ENCODE results near the gene NHSL2. TPM values are rescaled to one million over a fixed set of nuclear protein-coding genes. Genes with fewer than 3 reads are reported as not detected.

NHSL2 gene
- total and polyA plus RNA-seq, 4 donors = 1.4 to 9.9 (median 4.7) TPM

GRCh38 chrX:71927040-71927439 lies 16.4 kb downstream of the NHSL2 start:
- 74 to 85% methylated on average over 7 of the region's 7 CpGs for WGBS, 2 donors
- H3K27ac ChIP-seq (ENCODE audit: low read depth in 1 of 2, low read length in 1 of 2) = peak overlapping the region in 1 of 2 donors; percentile 44
- H3K9ac ChIP-seq (ENCODE audit: insufficient read depth in 1 of 2, low read length in 2 of 2) = no peak overlapping the region
- no peaks in the 10 kb centered on the region for H3K9me3 ChIP-seq (ENCODE audit: control insufficient read depth in 4 of 4, insufficient read depth in 3 of 4, low read length in 3 of 4)
- ATAC-seq (ENCODE audit: insufficient read depth, low FRiP score) (no peak), DNase-seq (no peak)
- no peaks in the 10 kb centered on the region for H3K36me3 ChIP-seq (ENCODE audit: control insufficient read depth in 4 of 4, insufficient read depth in 4 of 4, low read length in 4 of 4)
- H3K4me3 ChIP-seq = no peak overlapping the region
- H3K27me3 ChIP-seq (ENCODE audit: control insufficient read depth in 3 of 3, insufficient read depth in 3 of 3, low read length in 2 of 3) = peaks cover 6 to 11% (median 7%) of the 10 kb centered on the region in 3 donors
- TF ChIP-seq CTCF (IDR thresholded peaks at IDR 0.05; ENCODE audit: control extremely low read depth, extremely low read depth) = no peak
- H3K4me1 ChIP-seq (ENCODE audit: control insufficient read depth in 5 of 5, insufficient read depth in 5 of 5, low read length in 5 of 5) = no peaks in the 10 kb centered on the region

- no peak for TF ChIP-seq CTCF (IDR thresholded peaks at IDR 0.05; ENCODE audit: control extremely low read depth, extremely low read depth)
- Histone ChIP-seq H3K4me3 (no peak overlapping the region), H3K36me3 (ENCODE audit: control insufficient read depth in 4 of 4, insufficient read depth in 4 of 4, low read length in 4 of 4) (no peaks in the 10 kb centered on the region), H3K4me1 (ENCODE audit: control insufficient read depth in 5 of 5, insufficient read depth in 5 of 5, low read length in 5 of 5) (no peaks in the 10 kb centered on the region), H3K27me3 (ENCODE audit: control insufficient read depth in 3 of 3, insufficient read depth in 3 of 3, low read length in 2 of 3) (peaks cover 6 to 16% (median 7%) of the 10 kb centered on the region in 3 donors), H3K9ac (ENCODE audit: insufficient read depth in 1 of 2, low read length in 2 of 2) (no peak overlapping the region), H3K9me3 (ENCODE audit: control insufficient read depth in 4 of 4, insufficient read depth in 3 of 4, low read length in 3 of 4) (no peaks in the 10 kb centered on the region), H3K27ac (ENCODE audit: low read depth in 1 of 2, low read length in 1 of 2) (no peak overlapping the region)
- WGBS, 2 donors = 80 to 85% methylated on average over 2 of the region's 2 CpGs
- ATAC-seq (ENCODE audit: insufficient read depth, low FRiP score) (no peak), DNase-seq (no peak)
Measured at GRCh38 chrX:71928856-71929255, 18.2 kb downstream of the NHSL2 start.

GRCh38 chrX:71930298-71930697 lies 19.7 kb downstream of the NHSL2 start:
- Histone ChIP-seq H3K4me3 (no peak overlapping the region), H3K36me3 (ENCODE audit: control insufficient read depth in 4 of 4, insufficient read depth in 4 of 4, low read length in 4 of 4) (no peaks in the 10 kb centered on the region), H3K9ac (ENCODE audit: insufficient read depth in 1 of 2, low read length in 2 of 2) (no peak overlapping the region), H3K27ac (ENCODE audit: low read depth in 1 of 2, low read length in 1 of 2) (no peak overlapping the region), H3K27me3 (ENCODE audit: control insufficient read depth in 3 of 3, insufficient read depth in 3 of 3, low read length in 2 of 3) (peaks cover 2 to 11% (median 6%) of the 10 kb centered on the region in 3 donors), H3K4me1 (ENCODE audit: control insufficient read depth in 5 of 5, insufficient read depth in 5 of 5, low read length in 5 of 5) (peaks cover 0 to under 1% (median 0%) of the 10 kb centered on the region in 5 donors), H3K9me3 (ENCODE audit: control insufficient read depth in 4 of 4, insufficient read depth in 3 of 4, low read length in 3 of 4) (no peaks in the 10 kb centered on the region)
- no peak for DNase-seq
- no peak for ATAC-seq (ENCODE audit: insufficient read depth, low FRiP score)
- TF ChIP-seq CTCF (IDR thresholded peaks at IDR 0.05; ENCODE audit: control extremely low read depth, extremely low read depth) = no peak
- WGBS, 2 donors = 81 to 92% methylated on average over 1 of the region's 1 CpG

GRCh38 chrX:71935476-71935875 lies 24.8 kb downstream of the NHSL2 start:
- WGBS, 2 donors = 59 to 85% methylated on average over 3 of the region's 3 CpGs
- H3K9me3 ChIP-seq (ENCODE audit: control insufficient read depth in 4 of 4, insufficient read depth in 3 of 4, low read length in 3 of 4) = no peaks in the 10 kb centered on the region
- DNase-seq (peak in 1 of 3 donors; percentile 29), ATAC-seq (ENCODE audit: insufficient read depth, low FRiP score) (no peak)
- no peak for TF ChIP-seq CTCF (IDR thresholded peaks at IDR 0.05; ENCODE audit: control extremely low read depth, extremely low read depth)
- peaks cover 0 to 3% (median 0%) of the 10 kb centered on the region in 5 donors for H3K4me1 ChIP-seq (ENCODE audit: control insufficient read depth in 5 of 5, insufficient read depth in 5 of 5, low read length in 5 of 5)
- no peaks in the 10 kb centered on the region for H3K36me3 ChIP-seq (ENCODE audit: control insufficient read depth in 4 of 4, insufficient read depth in 4 of 4, low read length in 4 of 4)
- no peak overlapping the region for H3K4me3 ChIP-seq
- no peak overlapping the region for H3K27ac ChIP-seq (ENCODE audit: low read depth in 1 of 2, low read length in 1 of 2)
- H3K9ac ChIP-seq (ENCODE audit: insufficient read depth in 1 of 2, low read length in 2 of 2) = no peak overlapping the region
- H3K27me3 ChIP-seq (ENCODE audit: control insufficient read depth in 3 of 3, insufficient read depth in 3 of 3, low read length in 2 of 3) = peaks cover 4 to 14% (median 12%) of the 10 kb centered on the region in 3 donors
